NCI-H1105 (cell line): ENCODE measurements around the gene UACA.
A peak's percentile ranks its signal among the peaks of the same experiment; 100 is the strongest.
"Not testable (repeated sequence)": the region's sequence is repeated elsewhere in the genome, so short reads cannot be mapped to it uniquely, and the experiment has no call there.

Experiments used
- DNase-seq: peaks from one replicate; lab custom pipeline; 2025; lab: John Stamatoyannopoulos, UW

UACA gene

DNA sequence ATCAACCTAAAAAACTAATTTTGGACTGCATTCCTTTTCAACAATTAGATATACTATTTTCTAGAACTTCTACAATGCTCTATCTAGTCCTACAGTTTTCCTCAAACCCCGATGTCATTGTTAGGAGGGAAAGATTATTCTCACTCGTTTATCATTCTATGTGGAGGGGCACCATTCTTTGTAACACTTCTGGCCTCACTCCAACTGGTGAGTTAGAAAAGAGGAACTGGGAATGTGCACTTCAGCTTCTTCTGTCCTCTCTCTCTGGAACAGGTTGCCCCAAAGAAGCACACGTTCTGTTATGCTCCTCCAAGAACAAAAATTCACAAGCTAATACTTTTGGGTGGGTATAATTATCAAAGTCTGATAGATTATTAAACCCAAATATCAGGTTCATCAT lies 137.9 kb downstream of the UACA start:
- no peak for DNase-seq

DNA sequence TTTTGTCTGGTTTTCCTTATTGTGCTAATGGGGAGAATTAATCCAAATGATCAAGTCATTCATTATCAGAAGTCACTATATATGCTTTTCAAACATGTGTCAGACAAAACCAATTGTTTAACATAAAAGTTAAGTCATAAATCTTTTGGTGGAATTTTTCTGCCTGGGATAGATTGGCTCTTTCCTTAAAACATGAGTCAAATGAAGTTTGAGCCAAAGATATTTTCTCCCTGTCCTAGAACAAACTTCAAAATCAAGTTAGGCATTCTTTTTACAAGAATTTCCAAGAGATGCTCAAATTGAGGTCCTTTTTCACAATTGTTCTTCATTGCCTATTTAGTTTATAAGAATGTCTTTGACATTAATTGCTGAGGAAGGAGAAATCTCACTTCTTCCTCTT lies 138.3 kb downstream of the UACA start:
- no peak for DNase-seq

DNA sequence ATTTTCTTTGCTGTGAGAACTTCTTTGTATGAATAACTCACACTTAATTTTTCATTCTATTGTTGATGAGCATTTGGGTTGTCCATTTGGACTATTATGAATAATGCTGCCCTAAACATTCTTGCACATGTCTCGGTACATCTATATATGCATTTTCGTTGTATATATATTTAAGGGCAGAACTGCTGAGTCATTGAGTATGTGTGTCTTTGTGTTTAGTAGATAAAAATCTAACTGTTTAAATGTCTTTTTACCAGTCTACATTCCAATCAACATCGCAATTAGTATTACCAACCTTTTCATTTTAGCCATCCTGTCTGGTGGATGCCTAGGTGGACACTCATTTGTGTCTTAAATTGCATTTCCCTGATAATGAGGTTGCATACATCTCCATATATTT lies 144.4 kb downstream of the UACA start:
- no peak for DNase-seq

DNA sequence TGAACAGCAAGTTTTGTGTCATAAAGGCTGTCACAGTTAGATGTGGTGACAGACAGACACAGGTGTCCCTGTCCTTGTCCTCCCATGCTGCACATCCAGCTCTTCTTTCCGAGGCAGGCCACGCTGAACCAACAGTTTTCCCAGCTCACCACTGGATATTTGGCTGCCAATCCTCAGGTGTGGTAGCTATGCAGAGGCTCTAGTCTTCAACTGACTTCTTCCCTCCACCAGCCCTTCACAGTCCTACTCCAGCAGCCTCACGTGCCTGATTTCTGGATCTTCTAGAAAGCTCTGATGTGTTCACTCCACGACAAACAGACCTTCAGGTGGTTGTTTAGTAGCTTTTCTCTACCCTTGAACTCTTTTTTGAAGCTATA lies 145.5 kb downstream of the UACA start:
- DNase-seq, result no peak

DNA sequence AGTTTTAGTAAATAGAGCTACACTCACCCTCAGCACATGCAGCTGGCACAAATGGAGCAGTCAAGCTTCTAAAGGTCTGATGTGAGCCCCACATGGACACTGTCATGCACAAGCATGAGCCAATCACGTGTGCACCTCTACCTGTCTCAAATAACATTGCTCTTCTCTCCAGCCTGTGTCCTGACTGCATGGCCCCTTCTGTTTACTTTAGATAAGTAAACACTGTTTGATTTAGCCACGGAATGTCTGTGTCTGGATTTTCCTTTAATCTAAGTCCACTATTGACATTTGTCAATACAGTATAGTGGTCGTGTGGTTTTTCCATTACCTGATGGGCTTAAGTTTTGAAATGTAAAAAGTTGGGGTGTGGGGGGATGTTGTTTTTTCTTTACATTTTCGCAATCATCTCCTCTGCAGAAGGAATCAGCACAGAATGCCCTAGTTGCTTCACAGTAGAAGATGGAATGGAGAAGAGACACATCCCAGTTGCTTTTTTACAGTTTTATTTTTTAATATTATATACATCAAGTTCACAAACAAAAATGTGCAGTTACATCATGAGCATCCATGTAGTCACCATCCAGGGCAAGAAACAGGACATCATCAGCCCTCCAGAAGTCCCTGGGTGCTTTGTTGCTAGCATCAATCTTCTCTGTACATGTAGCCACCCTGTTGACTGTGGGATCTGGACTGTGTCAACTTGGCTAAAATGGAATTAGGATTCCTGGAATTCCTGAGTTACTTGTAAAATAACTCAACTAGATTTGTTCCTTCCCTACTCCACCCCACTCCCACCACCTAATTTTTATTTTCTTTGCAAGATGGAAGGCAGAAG lies 146.1 kb downstream of the UACA start:
- no peak for DNase-seq

DNA sequence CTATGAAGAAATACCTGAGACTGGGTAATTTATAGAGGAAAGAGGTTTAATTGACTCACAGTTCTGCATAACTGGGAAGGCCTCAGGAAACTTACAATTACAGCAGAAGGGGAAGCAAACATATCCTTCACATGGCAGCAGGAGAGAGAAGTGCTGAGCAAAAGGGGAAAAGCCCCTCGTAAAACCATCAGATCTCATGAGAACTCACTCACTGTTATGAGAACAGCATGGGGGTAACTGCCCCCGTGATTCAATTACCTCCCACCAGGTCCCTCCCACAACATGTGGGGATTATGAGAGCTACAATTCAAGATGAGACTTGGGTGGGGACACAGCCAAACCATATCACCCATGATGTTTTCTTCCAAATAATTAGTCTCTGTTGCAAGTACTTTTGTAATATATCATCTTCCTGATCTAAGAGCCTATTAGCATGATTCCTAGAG lies 147.0 kb downstream of the UACA start:
- DNase-seq, result not testable (repeated sequence)

DNA sequence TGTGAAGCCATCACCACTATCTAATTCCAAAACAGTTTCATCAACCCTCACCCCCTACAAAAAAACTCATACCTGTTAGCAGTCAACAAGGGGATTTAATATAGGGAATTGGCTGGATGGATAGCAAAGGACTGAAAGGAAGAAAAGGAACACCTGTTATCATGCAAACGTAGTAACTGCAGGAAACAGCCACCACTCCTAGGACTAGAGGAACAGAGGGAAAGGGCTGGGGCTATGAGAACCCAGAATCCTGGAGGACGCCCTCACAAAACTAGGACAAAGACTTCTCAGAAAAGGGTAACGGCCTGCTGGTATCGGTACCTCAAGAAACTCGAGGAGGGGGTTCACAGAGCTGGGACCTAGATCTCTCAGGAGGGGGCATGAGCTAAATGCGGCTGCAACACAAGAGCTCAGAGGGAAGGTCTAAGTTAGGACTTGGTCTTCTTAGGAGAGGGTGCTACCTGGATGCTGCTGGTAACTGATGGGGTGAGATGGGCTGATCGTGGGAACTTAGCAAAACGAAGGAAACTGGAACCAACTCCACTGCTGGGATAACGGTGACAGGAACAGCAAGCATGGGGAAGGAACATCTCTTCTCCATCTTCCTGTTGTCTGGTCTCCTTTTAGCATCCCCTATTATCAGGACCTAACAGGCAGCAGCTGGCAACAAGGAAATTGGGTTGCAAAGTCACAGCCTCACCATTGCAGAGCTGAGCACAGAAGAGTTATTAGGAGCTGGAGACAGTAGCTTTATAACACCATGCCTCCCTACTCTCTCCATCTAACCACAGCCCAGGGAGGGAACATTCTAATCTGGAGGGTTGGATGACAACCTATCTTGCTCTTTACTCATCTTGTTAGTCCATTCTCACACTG lies 147.7 kb downstream of the UACA start:
- DNase-seq, result no peak

DNA sequence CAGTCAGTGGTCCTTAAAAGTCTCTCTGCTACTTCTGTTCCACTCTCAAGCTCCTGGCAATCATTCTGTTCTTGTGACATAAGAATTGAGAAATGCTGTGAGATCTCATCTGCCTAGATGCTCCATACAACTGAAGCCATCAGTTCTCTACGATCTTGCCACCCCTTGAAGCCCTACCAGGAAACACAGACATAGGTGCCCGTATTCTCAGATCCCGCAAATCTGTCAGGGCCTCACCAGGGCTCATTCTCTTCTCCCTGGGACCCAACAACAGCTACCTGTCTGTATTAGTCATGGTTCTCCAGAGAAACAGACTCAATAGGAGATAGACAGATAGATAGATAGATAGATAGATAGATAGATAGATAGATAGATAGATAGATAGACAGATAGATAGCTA lies 149.1 kb downstream of the UACA start:
- no peak for DNase-seq

DNA sequence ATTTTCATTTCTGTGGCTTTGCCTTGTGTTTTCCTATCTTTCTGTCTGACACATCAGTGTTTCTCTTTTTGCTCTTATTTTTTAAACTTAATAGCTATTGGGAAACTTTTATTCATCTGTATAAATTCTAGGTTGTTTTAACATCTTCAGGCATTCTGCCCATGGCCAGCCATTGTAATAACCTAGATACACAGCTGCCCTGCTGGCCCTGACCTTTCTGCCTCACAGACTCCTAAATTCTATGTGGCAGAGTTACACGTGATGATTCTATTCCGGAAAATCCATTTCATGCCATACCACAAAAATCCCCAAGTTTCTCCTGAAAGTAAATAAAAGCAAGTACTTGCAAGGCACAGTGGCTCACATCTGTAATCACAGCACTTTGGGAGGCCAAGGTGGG lies 150.1 kb downstream of the UACA start:
- no peak for DNase-seq

DNA sequence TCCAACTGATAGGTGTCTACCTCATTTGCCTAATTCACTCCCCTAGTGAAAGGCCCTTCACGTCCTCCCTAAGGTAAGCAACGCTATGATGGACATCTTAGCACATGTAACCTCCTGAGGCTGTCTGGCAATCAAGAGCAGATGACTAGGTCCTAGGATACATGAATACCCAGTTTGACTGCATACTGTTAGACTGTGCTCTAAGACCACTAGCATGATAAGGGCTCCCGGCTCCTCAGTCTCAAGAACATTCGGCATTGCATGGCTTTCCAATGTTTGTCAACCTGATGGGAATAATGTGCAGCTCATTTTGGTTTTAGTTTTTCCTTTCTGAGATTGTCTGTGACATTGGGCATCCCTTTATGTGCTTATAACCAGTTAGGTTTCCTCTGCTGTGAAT lies 152.1 kb downstream of the UACA start:
- DNase-seq, result no peak

DNA sequence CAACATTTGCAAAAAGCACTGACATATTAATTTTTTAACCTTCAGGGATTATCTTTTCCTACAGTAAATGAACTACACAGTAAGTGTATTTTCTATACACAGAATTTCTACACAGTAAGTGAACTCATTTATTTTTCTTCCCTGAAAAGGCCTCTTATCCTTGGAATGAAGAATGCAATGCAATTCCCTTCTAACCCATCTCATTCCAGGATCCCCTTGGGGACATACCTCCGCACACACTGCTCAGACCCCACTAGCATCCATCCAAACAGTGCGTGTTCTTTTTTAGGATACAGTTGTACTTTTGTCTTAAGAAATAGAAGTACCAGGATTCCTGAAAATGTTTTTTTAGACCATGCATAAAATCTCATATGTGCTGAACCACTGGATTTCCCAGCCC lies 152.8 kb downstream of the UACA start:
- DNase-seq, result no peak

DNA sequence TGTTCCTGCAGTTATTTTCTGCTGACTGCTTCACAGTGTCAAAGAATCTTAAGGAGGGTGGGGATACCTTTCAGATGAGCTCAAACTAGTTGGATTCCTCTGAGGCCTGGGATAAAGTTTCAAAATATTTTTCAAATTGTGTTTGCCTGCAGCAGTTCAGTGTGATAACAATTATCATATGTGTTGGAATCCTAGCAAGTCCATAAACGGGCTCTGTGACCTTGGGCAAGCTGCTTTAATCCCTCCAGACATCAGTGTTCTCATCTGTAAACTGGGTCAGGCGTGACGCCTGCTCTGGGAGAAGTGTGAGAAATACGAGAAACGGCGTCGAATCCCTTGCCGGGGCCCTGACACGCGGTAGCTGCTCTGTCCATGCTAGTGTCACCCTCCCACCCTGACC lies 153.5 kb downstream of the UACA start:
- no peak for DNase-seq

DNA sequence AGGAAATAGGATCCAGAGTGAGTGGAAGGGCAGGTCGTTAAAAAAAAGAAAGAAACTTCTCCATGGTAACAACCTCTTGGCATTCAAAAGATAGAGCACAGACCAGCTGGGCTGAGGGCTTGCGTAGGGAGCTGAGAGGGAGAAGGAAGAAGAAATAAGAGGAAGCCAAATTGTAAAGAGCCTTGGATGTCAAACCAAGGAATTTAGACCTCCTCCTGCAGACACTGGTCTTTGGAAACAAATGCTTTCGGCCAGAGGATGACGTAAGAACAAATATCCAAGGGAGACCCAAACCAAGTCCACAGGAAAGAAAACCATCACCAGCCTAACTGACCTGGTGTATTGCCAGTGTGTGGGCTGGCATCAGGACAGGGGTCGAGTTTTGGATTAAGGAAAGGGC lies 155.2 kb downstream of the UACA start:
- no peak for DNase-seq

DNA sequence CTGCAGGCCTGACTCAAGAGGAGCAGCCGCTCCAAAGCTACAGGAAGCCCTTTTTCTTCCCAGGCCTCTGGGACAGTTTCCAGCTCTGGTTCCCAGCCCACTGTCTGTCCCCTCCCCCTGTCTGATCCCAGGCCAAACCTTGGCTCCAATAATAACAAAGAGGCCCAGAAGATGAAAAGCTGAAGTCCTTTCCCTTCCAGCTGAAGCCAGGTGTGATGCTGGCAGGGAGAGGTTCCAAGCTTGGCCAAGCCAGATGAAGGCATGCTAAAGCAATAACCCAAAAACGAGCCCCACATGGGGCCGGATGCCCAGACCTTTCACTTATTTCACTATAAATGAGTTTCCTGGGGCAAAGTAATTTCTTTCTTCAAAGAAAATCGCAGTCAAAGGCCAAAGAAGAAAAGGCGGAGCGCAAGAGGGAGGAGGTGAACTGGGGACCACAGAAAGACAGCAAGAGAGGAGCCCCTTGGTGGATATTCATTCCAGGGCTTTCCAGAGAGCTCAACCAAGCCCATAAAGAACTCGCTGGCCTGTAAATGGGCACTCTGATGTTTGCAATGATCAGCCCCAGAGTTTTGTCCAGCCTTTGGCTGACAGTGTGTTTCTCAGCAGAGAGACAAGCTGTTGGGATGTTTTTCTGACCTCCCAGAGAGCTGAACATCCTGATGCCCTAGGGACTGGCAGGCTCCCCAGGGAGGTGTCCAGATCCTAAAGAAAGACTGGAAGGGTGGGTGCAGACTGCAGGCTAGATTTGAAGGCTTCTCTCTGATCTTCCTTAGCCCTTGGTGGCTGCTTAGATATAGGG lies 157.6 kb downstream of the UACA start:
- peak; percentile 48 for DNase-seq

DNA sequence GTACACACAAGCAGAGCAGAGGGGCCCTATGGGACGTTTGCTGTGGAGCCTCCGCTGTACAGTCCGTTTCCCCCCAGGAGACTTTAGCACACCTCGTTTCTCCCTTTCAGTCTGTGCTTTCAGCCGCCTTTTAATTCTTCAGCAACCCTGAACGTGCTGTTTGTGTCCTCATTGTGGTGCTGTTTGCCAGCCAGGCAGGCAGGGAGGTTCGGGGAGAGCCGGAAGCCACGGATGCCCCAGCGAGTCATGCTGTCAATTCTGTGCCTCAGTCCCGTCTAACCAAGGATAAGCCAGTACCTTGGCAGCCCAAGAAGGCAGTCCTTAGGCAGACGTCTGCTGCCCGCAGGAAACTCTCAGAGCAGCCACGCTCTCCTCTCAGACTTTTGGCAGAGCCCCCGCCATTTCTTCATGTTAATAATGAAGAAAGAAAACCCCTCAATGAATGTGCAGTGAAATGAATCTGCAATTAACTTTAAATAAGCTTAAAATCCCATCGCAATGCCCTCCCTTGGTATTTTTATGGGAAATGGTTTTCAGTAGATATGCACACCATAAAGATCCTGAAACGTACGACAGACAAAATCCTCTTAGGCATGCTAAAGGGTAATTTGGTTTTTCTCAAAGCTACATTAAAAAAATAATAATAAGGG lies 158.6 kb downstream of the UACA start:
- no peak for DNase-seq
